GM23338 (cell line): ENCODE data around the gene SMOC1. TPM values are rescaled to one million over a fixed set of nuclear protein-coding genes. Genes with fewer than 3 reads are reported as not detected.
A peak's percentile ranks its signal among the peaks of the same experiment; 100 is the strongest.

ENCODE experiments used
- ATAC-seq: fragments of 200-7000 bp; cut with Tn5 transposase; 3 replicates; pipeline ENCODE4 v1.9.1; 2020
- DNase-seq: peaks from one replicate; pipeline ENCODE4 v3.0.0-alpha.2; 2015; ENCODE audit warnings: low spot score
- H2AFZ ChIP-seq: fragments of 200-600 bp; sonication (generic); 2 replicates; pipeline ENCODE4 v1.8.0; 2016; ENCODE audit warnings: antibody characterized with exemption, mild to moderate bottlenecking, moderate library complexity
- H3F3A ChIP-seq: fragments of 200-600 bp; sonication (generic); replicated peaks from 2 replicates; pipeline ENCODE4 v1.8.0; 2017; ENCODE audit warnings: antibody characterized with exemption, mixed run types, low read depth
- H3K27ac ChIP-seq: fragments of 200-600 bp; sonication (generic); 2 replicates; pipeline ENCODE4 v1.6.1; 2016; ENCODE audit warnings: low read depth
- H3K27me3 ChIP-seq: fragments of 200-600 bp; sonication (generic); 2 replicates; pipeline ENCODE4 v1.8.0; 2016; ENCODE audit warnings: mild to moderate bottlenecking, mixed run types, moderate library complexity; ENCODE audit not compliant: insufficient read depth
- H3K36me3 ChIP-seq: fragments of 200-600 bp; sonication (generic); 2 replicates; pipeline ENCODE4 v1.8.0; 2016; ENCODE audit warnings: mild to moderate bottlenecking; ENCODE audit not compliant: insufficient read depth
- H3K4me1 ChIP-seq: fragments of 200-600 bp; sonication (generic); 2 replicates; pipeline ENCODE4 v1.8.0; 2016; ENCODE audit warnings: mild to moderate bottlenecking, moderate library complexity; ENCODE audit not compliant: insufficient read depth
- H3K4me2 ChIP-seq: fragments of 200-600 bp; sonication (generic); 2 replicates; pipeline ENCODE4 v1.7.1; 2017; ENCODE audit warnings: mixed run types
- H3K4me3 ChIP-seq: fragments of 200-600 bp; sonication (generic); 2 replicates; pipeline ENCODE4 v1.6.1; 2016; ENCODE audit warnings: mixed run types
- H3K79me2 ChIP-seq: fragments of 200-600 bp; sonication (generic); replicated peaks from 2 replicates; pipeline ENCODE4 v1.8.0; 2017; ENCODE audit warnings: mild to moderate bottlenecking; ENCODE audit not compliant: insufficient read depth
- H3K9me2 ChIP-seq: fragments of 200-600 bp; sonication (generic); 2 replicates; pipeline ENCODE4 v1.8.0; 2017; ENCODE audit not compliant: insufficient read depth
- H4K20me1 ChIP-seq: fragments of 200-600 bp; sonication (generic); replicated peaks from 2 replicates; pipeline ENCODE4 v1.8.0; 2017; ENCODE audit warnings: mild to moderate bottlenecking; ENCODE audit not compliant: insufficient read depth
- H3K27ac Mint-ChIP-seq: 2 replicates; pipeline ENCODE4 v1.8.0; 2020; ENCODE audit warnings: inconsistent platforms, mild to moderate bottlenecking, moderate library complexity, mixed read lengths
- H3K27me3 Mint-ChIP-seq: 3 replicates; pipeline ENCODE4 v1.8.0; 2022; ENCODE audit warnings: low read depth, mild to moderate bottlenecking, moderate library complexity, mixed read lengths, inconsistent platforms; ENCODE audit not compliant: insufficient read depth, poor library complexity
- H3K36me3 Mint-ChIP-seq: 3 replicates; pipeline ENCODE4 v1.8.0; 2021; ENCODE audit warnings: low read depth, mild to moderate bottlenecking, inconsistent platforms, moderate library complexity, mixed read lengths
- H3K4me1 Mint-ChIP-seq: 3 replicates; pipeline ENCODE4 v1.8.0; 2020; ENCODE audit warnings: mild to moderate bottlenecking, inconsistent platforms, mixed read lengths
- H3K4me3 Mint-ChIP-seq: 3 replicates; pipeline ENCODE4 v1.8.0; 2021; ENCODE audit warnings: moderate library complexity, mild to moderate bottlenecking, inconsistent platforms, mixed read lengths
- H3K9me3 Mint-ChIP-seq: 3 replicates; pipeline ENCODE4 v1.8.0; 2020; ENCODE audit warnings: moderate library complexity, mild to moderate bottlenecking, inconsistent platforms, mixed read lengths
- CREB1 ChIP-seq: fragments of 250-450 bp; sonication (Bioruptor Pico); IDR thresholded peaks from 2 replicates; pipeline ENCODE4 v1.5.0; 2020; ENCODE audit warnings: low read depth, mild to moderate bottlenecking, moderate library complexity
- EZH2 ChIP-seq: fragments of 200-600 bp; sonication (generic); IDR thresholded peaks from one replicate; pipeline ENCODE4 v1.8.0; 2017; ENCODE audit warnings: antibody characterized with exemption, mild to moderate bottlenecking, low read depth; ENCODE audit not compliant: unreplicated experiment
- JUNB ChIP-seq: IDR thresholded peaks from one replicate; pipeline ENCODE4 v1.6.1; 2016; ENCODE audit warnings: antibody characterized with exemption; ENCODE audit not compliant: unreplicated experiment
- NANOG ChIP-seq: IDR thresholded peaks from 2 replicates; pipeline ENCODE4 v1.6.1; 2016; ENCODE audit warnings: antibody characterized with exemption, borderline replicate concordance
- POLR2AphosphoS5 ChIP-seq: IDR thresholded peaks from 2 replicates; pipeline ENCODE4 v1.6.1; 2016; ENCODE audit warnings: antibody characterized with exemption, low read depth
- STAT1 ChIP-seq: IDR thresholded peaks from one replicate; pipeline ENCODE4 v1.6.1; 2016; ENCODE audit warnings: antibody characterized with exemption; ENCODE audit not compliant: unreplicated experiment
- ZNF331 ChIP-seq: fragments of 250-450 bp; sonication (Bioruptor Pico); IDR thresholded peaks from 2 replicates; pipeline ENCODE4 v1.5.0; 2020; ENCODE audit warnings: low read depth, mild to moderate bottlenecking, moderate library complexity
- long read RNA-seq: library from polyadenylated mRNA; unstranded; transcript quantifications from one replicate; pipeline ENCODE4 v2.0.0, GENCODE V29; 2020; ENCODE audit not compliant: unreplicated experiment
- polyA plus RNA-seq: library from polyadenylated mRNA; unstranded; fragments of >200 nt; fragmentation: Nextera tagmentation; extraction: Ambion mirVana; gene quantifications from 2 replicates; pipeline ENCODE4 v1.2.1, GENCODE V29; 2016
- total RNA-seq: library from RNA; depleted of rRNA; stranded (reverse); fragments of >200 nt; shearing (Covaris generic); gene quantifications from 2 replicates; pipeline ENCODE4 v1.2.3, GENCODE V29; 2014; rRNA removed
- TF ChIP-seq, protein P1 (sequence below): IDR thresholded peaks from 2 replicates; pipeline ENCODE4 v1.6.1; 2016; ENCODE audit warnings: antibody characterized with exemption
- TF ChIP-seq, protein P2 (sequence below), 2 experiments: fragments of 200-600 bp in 1 of 2; sonication (generic) in 1 of 2; conservative IDR thresholded peaks; 2 replicates each; pipeline versions ENCODE4 v1.5.1 to v1.6.1; 2016 to 2017; ENCODE audit warnings: antibody characterized with exemption in 2 of 2, low read depth in 2 of 2, mild to moderate bottlenecking in 2 of 2, moderate library complexity in 1 of 2
- TF ChIP-seq, protein P3 (sequence below): fragments of 250-450 bp; sonication (Bioruptor Pico); IDR thresholded peaks from 2 replicates; pipeline ENCODE4 v1.5.0; 2020; ENCODE audit warnings: mild to moderate bottlenecking, moderate library complexity
- TF ChIP-seq, protein P4 (sequence below): IDR thresholded peaks from one replicate; pipeline ENCODE4 v1.6.1; 2018; ENCODE audit warnings: antibody characterized with exemption; ENCODE audit not compliant: unreplicated experiment

SMOC1 gene, protein sequence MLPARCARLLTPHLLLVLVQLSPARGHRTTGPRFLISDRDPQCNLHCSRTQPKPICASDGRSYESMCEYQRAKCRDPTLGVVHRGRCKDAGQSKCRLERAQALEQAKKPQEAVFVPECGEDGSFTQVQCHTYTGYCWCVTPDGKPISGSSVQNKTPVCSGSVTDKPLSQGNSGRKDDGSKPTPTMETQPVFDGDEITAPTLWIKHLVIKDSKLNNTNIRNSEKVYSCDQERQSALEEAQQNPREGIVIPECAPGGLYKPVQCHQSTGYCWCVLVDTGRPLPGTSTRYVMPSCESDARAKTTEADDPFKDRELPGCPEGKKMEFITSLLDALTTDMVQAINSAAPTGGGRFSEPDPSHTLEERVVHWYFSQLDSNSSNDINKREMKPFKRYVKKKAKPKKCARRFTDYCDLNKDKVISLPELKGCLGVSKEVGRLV
- 1.0 and 1.6 TPM in 2 replicates for total RNA-seq
- polyA plus RNA-seq: 0.38 and 0.79 TPM in 2 replicates
- long read RNA-seq: 0 reads

DNA sequence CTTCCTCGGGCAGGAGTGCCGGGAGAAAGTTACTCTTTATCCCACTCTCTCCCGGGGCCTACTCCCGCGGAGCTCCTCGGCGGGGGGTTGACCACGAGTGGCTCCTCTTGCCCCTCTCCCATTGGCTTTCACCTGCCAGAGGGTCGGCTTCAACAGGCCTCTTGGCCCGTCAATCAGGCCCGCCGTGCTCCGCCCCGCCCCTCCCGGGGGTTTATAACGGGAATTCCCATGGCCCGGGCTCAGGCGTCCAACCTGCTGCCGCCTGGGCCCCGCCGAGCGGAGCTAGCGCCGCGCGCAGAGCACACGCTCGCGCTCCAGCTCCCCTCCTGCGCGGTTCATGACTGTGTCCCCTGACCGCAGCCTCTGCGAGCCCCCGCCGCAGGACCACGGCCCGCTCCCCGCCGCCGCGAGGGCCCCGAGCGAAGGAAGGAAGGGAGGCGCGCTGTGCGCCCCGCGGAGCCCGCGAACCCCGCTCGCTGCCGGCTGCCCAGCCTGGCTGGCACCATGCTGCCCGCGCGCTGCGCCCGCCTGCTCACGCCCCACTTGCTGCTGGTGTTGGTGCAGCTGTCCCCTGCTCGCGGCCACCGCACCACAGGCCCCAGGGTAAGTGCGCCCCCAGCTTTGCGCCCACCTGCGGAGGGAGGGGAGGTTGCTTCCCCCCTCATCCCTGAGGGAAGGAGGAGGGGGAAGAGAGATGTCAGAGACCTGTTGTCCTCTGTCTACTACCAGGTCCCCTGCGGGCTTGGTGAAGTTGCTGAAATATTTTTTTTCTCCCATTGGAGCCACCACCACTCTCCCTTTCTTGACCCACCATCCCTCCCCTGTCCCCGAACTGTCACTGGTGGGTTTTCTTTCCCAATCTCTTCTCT lies at the start of gene SMOC1:
TSS of gene SMOC1 (plus strand) at position 242 of the 869 bp plus-strand sequence. CDS start at position 505, 263 bp downstream.
- H4K20me1 ChIP-seq: no peaks in the 10 kb centered on the region
- H2AFZ ChIP-seq: peak within 1 kb of the TSS; percentile 97
- no peak within 1 kb of the TSS for H3K27ac ChIP-seq
- Mint-ChIP-seq H3K27ac (no peak within 1 kb of the TSS), H3K27me3 (peaks cover 31% of the 10 kb centered on the region), H3K36me3 (no peaks in the 10 kb centered on the region), H3K4me1 (peaks cover 12% of the 10 kb centered on the region; the same call in 2 of the 3 replicates), H3K9me3 (no peaks in the 10 kb centered on the region), H3K4me3 (peak within 1 kb of the TSS; percentile 81)
- H3K4me1 ChIP-seq: peaks cover 4% of the 10 kb centered on the region; the same call in 1 of the 2 replicates
- peaks cover 32% of the 10 kb centered on the region for H3K27me3 ChIP-seq
- no peaks in the 10 kb centered on the region for H3K9me2 ChIP-seq
- no peaks in the 10 kb centered on the region for H3K36me3 ChIP-seq
- H3F3A ChIP-seq: 0 out of 2 replicates have a peak, but pooled peaks cover 4% of the 10 kb centered on the region
- H3K79me2 ChIP-seq: no peaks in the 10 kb centered on the region
- H3K4me3 ChIP-seq: peak within 1 kb of the TSS; percentile 88
- peak; percentile 92 for DNase-seq
- peak within 1 kb of the TSS; percentile 95 for H3K4me2 ChIP-seq
- peak; percentile 92 for ATAC-seq
- TF ChIP-seq, protein P1, sequence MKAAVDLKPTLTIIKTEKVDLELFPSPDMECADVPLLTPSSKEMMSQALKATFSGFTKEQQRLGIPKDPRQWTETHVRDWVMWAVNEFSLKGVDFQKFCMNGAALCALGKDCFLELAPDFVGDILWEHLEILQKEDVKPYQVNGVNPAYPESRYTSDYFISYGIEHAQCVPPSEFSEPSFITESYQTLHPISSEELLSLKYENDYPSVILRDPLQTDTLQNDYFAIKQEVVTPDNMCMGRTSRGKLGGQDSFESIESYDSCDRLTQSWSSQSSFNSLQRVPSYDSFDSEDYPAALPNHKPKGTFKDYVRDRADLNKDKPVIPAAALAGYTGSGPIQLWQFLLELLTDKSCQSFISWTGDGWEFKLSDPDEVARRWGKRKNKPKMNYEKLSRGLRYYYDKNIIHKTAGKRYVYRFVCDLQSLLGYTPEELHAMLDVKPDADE: no peak
- TF ChIP-seq, protein P2, sequence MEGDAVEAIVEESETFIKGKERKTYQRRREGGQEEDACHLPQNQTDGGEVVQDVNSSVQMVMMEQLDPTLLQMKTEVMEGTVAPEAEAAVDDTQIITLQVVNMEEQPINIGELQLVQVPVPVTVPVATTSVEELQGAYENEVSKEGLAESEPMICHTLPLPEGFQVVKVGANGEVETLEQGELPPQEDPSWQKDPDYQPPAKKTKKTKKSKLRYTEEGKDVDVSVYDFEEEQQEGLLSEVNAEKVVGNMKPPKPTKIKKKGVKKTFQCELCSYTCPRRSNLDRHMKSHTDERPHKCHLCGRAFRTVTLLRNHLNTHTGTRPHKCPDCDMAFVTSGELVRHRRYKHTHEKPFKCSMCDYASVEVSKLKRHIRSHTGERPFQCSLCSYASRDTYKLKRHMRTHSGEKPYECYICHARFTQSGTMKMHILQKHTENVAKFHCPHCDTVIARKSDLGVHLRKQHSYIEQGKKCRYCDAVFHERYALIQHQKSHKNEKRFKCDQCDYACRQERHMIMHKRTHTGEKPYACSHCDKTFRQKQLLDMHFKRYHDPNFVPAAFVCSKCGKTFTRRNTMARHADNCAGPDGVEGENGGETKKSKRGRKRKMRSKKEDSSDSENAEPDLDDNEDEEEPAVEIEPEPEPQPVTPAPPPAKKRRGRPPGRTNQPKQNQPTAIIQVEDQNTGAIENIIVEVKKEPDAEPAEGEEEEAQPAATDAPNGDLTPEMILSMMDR (conservative IDR thresholded peaks at IDR 0.05; ENCODE audit: low read depth in 2 of 2): no peak
- no peak for TF ChIP-seq NANOG
- peak; percentile 17 for TF ChIP-seq EZH2
- TF ChIP-seq, protein P3, sequence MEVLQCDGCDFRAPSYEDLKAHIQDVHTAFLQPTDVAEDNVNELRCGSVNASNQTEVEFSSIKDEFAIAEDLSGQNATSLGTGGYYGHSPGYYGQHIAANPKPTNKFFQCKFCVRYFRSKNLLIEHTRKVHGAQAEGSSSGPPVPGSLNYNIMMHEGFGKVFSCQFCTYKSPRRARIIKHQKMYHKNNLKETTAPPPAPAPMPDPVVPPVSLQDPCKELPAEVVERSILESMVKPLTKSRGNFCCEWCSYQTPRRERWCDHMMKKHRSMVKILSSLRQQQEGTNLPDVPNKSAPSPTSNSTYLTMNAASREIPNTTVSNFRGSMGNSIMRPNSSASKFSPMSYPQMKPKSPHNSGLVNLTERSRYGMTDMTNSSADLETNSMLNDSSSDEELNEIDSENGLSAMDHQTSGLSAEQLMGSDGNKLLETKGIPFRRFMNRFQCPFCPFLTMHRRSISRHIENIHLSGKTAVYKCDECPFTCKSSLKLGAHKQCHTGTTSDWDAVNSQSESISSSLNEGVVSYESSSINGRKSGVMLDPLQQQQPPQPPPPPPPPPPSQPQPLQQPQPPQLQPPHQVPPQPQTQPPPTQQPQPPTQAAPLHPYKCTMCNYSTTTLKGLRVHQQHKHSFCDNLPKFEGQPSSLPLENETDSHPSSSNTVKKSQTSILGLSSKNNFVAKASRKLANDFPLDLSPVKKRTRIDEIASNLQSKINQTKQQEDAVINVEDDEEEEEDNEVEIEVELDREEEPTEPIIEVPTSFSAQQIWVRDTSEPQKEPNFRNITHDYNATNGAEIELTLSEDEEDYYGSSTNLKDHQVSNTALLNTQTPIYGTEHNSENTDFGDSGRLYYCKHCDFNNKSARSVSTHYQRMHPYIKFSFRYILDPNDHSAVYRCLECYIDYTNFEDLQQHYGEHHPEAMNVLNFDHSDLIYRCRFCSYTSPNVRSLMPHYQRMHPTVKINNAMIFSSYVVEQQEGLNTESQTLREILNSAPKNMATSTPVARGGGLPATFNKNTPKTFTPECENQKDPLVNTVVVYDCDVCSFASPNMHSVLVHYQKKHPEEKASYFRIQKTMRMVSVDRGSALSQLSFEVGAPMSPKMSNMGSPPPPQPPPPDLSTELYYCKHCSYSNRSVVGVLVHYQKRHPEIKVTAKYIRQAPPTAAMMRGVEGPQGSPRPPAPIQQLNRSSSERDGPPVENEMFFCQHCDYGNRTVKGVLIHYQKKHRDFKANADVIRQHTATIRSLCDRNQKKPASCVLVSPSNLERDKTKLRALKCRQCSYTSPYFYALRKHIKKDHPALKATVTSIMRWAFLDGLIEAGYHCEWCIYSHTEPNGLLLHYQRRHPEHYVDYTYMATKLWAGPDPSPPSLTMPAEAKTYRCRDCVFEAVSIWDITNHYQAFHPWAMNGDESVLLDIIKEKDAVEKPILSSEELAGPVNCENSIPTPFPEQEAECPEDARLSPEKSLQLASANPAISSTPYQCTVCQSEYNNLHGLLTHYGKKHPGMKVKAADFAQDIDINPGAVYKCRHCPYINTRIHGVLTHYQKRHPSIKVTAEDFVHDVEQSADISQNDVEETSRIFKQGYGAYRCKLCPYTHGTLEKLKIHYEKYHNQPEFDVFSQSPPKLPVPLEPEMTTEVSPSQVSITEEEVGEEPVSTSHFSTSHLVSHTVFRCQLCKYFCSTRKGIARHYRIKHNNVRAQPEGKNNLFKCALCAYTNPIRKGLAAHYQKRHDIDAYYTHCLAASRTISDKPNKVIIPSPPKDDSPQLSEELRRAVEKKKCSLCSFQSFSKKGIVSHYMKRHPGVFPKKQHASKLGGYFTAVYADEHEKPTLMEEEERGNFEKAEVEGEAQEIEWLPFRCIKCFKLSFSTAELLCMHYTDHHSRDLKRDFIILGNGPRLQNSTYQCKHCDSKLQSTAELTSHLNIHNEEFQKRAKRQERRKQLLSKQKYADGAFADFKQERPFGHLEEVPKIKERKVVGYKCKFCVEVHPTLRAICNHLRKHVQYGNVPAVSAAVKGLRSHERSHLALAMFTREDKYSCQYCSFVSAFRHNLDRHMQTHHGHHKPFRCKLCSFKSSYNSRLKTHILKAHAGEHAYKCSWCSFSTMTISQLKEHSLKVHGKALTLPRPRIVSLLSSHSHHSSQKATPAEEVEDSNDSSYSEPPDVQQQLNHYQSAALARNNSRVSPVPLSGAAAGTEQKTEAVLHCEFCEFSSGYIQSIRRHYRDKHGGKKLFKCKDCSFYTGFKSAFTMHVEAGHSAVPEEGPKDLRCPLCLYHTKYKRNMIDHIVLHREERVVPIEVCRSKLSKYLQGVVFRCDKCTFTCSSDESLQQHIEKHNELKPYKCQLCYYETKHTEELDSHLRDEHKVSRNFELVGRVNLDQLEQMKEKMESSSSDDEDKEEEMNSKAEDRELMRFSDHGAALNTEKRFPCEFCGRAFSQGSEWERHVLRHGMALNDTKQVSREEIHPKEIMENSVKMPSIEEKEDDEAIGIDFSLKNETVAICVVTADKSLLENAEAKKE (CRISPR knock-in tag): no peak
- TF ChIP-seq CREB1: 0 out of 2 replicates have a peak, but pooled peaks have one; percentile 41
- TF ChIP-seq, protein P4, sequence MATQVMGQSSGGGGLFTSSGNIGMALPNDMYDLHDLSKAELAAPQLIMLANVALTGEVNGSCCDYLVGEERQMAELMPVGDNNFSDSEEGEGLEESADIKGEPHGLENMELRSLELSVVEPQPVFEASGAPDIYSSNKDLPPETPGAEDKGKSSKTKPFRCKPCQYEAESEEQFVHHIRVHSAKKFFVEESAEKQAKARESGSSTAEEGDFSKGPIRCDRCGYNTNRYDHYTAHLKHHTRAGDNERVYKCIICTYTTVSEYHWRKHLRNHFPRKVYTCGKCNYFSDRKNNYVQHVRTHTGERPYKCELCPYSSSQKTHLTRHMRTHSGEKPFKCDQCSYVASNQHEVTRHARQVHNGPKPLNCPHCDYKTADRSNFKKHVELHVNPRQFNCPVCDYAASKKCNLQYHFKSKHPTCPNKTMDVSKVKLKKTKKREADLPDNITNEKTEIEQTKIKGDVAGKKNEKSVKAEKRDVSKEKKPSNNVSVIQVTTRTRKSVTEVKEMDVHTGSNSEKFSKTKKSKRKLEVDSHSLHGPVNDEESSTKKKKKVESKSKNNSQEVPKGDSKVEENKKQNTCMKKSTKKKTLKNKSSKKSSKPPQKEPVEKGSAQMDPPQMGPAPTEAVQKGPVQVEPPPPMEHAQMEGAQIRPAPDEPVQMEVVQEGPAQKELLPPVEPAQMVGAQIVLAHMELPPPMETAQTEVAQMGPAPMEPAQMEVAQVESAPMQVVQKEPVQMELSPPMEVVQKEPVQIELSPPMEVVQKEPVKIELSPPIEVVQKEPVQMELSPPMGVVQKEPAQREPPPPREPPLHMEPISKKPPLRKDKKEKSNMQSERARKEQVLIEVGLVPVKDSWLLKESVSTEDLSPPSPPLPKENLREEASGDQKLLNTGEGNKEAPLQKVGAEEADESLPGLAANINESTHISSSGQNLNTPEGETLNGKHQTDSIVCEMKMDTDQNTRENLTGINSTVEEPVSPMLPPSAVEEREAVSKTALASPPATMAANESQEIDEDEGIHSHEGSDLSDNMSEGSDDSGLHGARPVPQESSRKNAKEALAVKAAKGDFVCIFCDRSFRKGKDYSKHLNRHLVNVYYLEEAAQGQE: no peak
- TF ChIP-seq POLR2AphosphoS5: peak; percentile 54
- no peak for TF ChIP-seq STAT1
- no peak for TF ChIP-seq ZNF331
- no peak for TF ChIP-seq JUNB
